Fibroblast of skin of back (primary cell): Measurements from ENCODE around the gene CSNK2A1. TPM values are rescaled to one million over a fixed set of nuclear protein-coding genes. Genes with fewer than 3 reads are reported as not detected.
"Not testable (repeated sequence)": the region's sequence is repeated elsewhere in the genome, so short reads cannot be mapped to it uniquely, and the experiment has no call there.

Experiments used
- DNase-seq: peaks from one replicate; pipeline ENCODE4 v3.0.0-alpha.2; 2013
- polyA plus RNA-seq, 2 experiments: library from polyadenylated mRNA; unstranded; fragments of 120-200 nt; gene quantifications; one replicate each; pipeline ENCODE4 v1.2.1, GENCODE V29; 2013; ENCODE audit not compliant: insufficient read length in 2 of 2

CSNK2A1 gene
- 113 TPM for polyA plus RNA-seq (2013, experiment 1 of 2; ENCODE audit: insufficient read length)
- polyA plus RNA-seq (2013, experiment 2 of 2; ENCODE audit: insufficient read length): 91.4 TPM

- peak; percentile 94 for DNase-seq
These were observed at the start of gene CSNK2A1 for GRCh38 chr20:543369-544152. CSNK2A1 (minus strand) TSS chr20:543790; CDS start chr20:508551, 35,239 bp downstream.

- no peak for DNase-seq
These were observed 48.9 kb upstream of the CSNK2A1 start for GRCh38 chr20:592506-592905.

- DNase-seq: no peak
These were observed 48.4 kb upstream of the CSNK2A1 start for GRCh38 chr20:591941-592340.

- no peak for DNase-seq
These were observed 45.5 kb upstream of the CSNK2A1 start for GRCh38 chr20:588932-589672.

- DNase-seq: no peak
These were observed 44.9 kb upstream of the CSNK2A1 start for GRCh38 chr20:588476-588875.

- DNase-seq: no peak
These were observed 41.3 kb upstream of the CSNK2A1 start for GRCh38 chr20:584971-585301.

- no peak for DNase-seq
These were observed 40.8 kb upstream of the CSNK2A1 start for GRCh38 chr20:584161-584970.

- no peak for DNase-seq
These were observed 38.6 kb upstream of the CSNK2A1 start for GRCh38 chr20:582204-582603.

GRCh38 chr20:578940-579690 lies 35.5 kb upstream of the CSNK2A1 start:
- DNase-seq: not testable (repeated sequence)

- no peak for DNase-seq
These were observed 33.7 kb upstream of the CSNK2A1 start for GRCh38 chr20:577167-577791.

GRCh38 chr20:576156-576555 lies 32.6 kb upstream of the CSNK2A1 start:
- no peak for DNase-seq

GRCh38 chr20:575230-575629 lies 31.6 kb upstream of the CSNK2A1 start:
- DNase-seq: no peak

GRCh38 chr20:574297-574942 lies 30.8 kb upstream of the CSNK2A1 start:
- DNase-seq: no peak

GRCh38 chr20:573414-574296 lies 30.1 kb upstream of the CSNK2A1 start:
- DNase-seq: no peak

- DNase-seq: no peak
These were observed 29.1 kb upstream of the CSNK2A1 start for GRCh38 chr20:572727-573126.

- peak; percentile 56 for DNase-seq
These were observed 28.3 kb upstream of the CSNK2A1 start for GRCh38 chr20:571754-572441.

GRCh38 chr20:568673-569415 lies 25.3 kb upstream of the CSNK2A1 start:
- no peak for DNase-seq

- DNase-seq: no peak
These were observed 24.6 kb upstream of the CSNK2A1 start for GRCh38 chr20:568097-568652.
